WTC11 (cell line): Measurements from ENCODE around the gene FAM114A1. TPM values are rescaled to one million over a fixed set of nuclear protein-coding genes. Genes with fewer than 3 reads are reported as not detected.

Experiments
- ATAC-seq: fragments of 200-7000 bp; cut with Tn5 transposase; 2 replicates; pipeline ENCODE4 v1.10.0; 2021; ENCODE audit warnings: mild to moderate bottlenecking, moderate library complexity
- CTCF ChIA-PET: fragments of 300-600 bp; sonication (Branson Sonifier 250); formaldehyde crosslinking; loops from one replicate; lab custom pipeline; 2021; ENCODE audit warnings: antibody characterized with exemption; lab: Charles Lee
- POLR2A ChIA-PET: fragments of 350-600 bp; sonication (Branson Sonifier 250); formaldehyde crosslinking; loops from one replicate; lab custom pipeline; 2021; ENCODE audit warnings: antibody characterized with exemption; lab: Charles Lee
- DNase-seq: peaks from one replicate; pipeline ENCODE4 v3.0.0; 2021; ENCODE audit warnings: low spot score
- H3K27ac Mint-ChIP-seq: 2 replicates; pipeline ENCODE4 v1.8.0; 2021; ENCODE audit warnings: mixed read lengths
- H3K27me3 Mint-ChIP-seq: 2 replicates; pipeline ENCODE4 v1.8.0; 2021; ENCODE audit warnings: low read depth, mild to moderate bottlenecking, moderate library complexity, mixed read lengths
- H3K36me3 Mint-ChIP-seq: 2 replicates; pipeline ENCODE4 v1.8.0; 2021; ENCODE audit warnings: mixed read lengths
- H3K4me1 Mint-ChIP-seq: 2 replicates; pipeline ENCODE4 v1.8.0; 2022; ENCODE audit warnings: mixed read lengths
- H3K4me3 Mint-ChIP-seq: 2 replicates; pipeline ENCODE4 v1.8.0; 2021; ENCODE audit warnings: mild to moderate bottlenecking, moderate library complexity, mixed read lengths
- H3K9me3 Mint-ChIP-seq: 2 replicates; pipeline ENCODE4 v1.8.0; 2021; ENCODE audit warnings: mixed read lengths
- AFF4 ChIP-seq: sonication (generic); formaldehyde crosslinking; IDR thresholded peaks from 2 replicates; pipeline ENCODE4 v1.8.1; 2023; ENCODE audit warnings: mild to moderate bottlenecking, missing genetic modification reagents, borderline replicate concordance
- ARID4B ChIP-seq: sonication (generic); formaldehyde crosslinking; IDR thresholded peaks from 2 replicates; pipeline ENCODE4 v1.8.0; 2023; ENCODE audit warnings: missing genetic modification reagents, mild to moderate bottlenecking, borderline replicate concordance
- ERG ChIP-seq: fragments of 250-450 bp; sonication (Bioruptor Pico); IDR thresholded peaks from 2 replicates; pipeline ENCODE4 v1.8.0; 2021; ENCODE audit warnings: mild to moderate bottlenecking
- ETV6 ChIP-seq: sonication (generic); formaldehyde crosslinking; IDR thresholded peaks from 2 replicates; pipeline ENCODE4 v1.8.1; 2022; ENCODE audit warnings: mild to moderate bottlenecking, missing genetic modification reagents
- FOXJ3 ChIP-seq: sonication (generic); formaldehyde crosslinking; IDR thresholded peaks from 2 replicates; pipeline ENCODE4 v1.9.0; 2021; ENCODE audit warnings: missing genetic modification reagents, mild to moderate bottlenecking, borderline replicate concordance
- GTF2I ChIP-seq: fragments of 250-450 bp; sonication (Bioruptor Pico); conservative IDR thresholded peaks from 2 replicates; pipeline ENCODE4 v1.4.0; 2021; ENCODE audit warnings: mild to moderate bottlenecking
- IRF2 ChIP-seq: sonication (generic); formaldehyde crosslinking; IDR thresholded peaks from 2 replicates; pipeline ENCODE4 v1.8.0; 2022; ENCODE audit warnings: low read depth, missing genetic modification reagents, borderline replicate concordance
- JAZF1 ChIP-seq: fragments of 250-450 bp; sonication (Bioruptor Pico); IDR thresholded peaks from 2 replicates; pipeline ENCODE4 v1.9.0; 2021; ENCODE audit warnings: moderate library complexity, mild to moderate bottlenecking, inconsistent platforms
- JUN ChIP-seq: sonication (generic); formaldehyde crosslinking; IDR thresholded peaks from 2 replicates; pipeline ENCODE4 v1.8.0; 2023; ENCODE audit warnings: mild to moderate bottlenecking, missing genetic modification reagents
- MLX ChIP-seq: sonication (generic); formaldehyde crosslinking; IDR thresholded peaks from 2 replicates; pipeline ENCODE4 v1.8.1; 2023; ENCODE audit warnings: mild to moderate bottlenecking, missing genetic modification reagents, moderate library complexity
- MYBL2 ChIP-seq: sonication (generic); formaldehyde crosslinking; IDR thresholded peaks from 2 replicates; pipeline ENCODE4 v1.8.1; 2023; ENCODE audit warnings: mild to moderate bottlenecking, moderate library complexity, missing genetic modification reagents
- NFATC4 ChIP-seq: fragments of 250-450 bp; sonication (Bioruptor Pico); IDR thresholded peaks from 2 replicates; pipeline ENCODE4 v1.9.0; 2021; ENCODE audit warnings: mild to moderate bottlenecking
- NR1H2 ChIP-seq: sonication (generic); formaldehyde crosslinking; IDR thresholded peaks from 2 replicates; pipeline ENCODE4 v1.9.0; 2021; ENCODE audit warnings: mild to moderate bottlenecking, moderate library complexity, missing genetic modification reagents
- NR2C2 ChIP-seq: sonication (generic); formaldehyde crosslinking; IDR thresholded peaks from 2 replicates; pipeline ENCODE4 v1.8.0; 2022; ENCODE audit warnings: mild to moderate bottlenecking, missing genetic modification reagents
- PRRX2 ChIP-seq: fragments of 250-450 bp; sonication (Bioruptor Pico); IDR thresholded peaks from 2 replicates; pipeline ENCODE4 v1.8.0; 2021; ENCODE audit warnings: mild to moderate bottlenecking
- SMAD3 ChIP-seq: sonication (generic); formaldehyde crosslinking; IDR thresholded peaks from 2 replicates; pipeline ENCODE4 v1.8.0; 2022; ENCODE audit warnings: missing genetic modification reagents, mild to moderate bottlenecking, borderline replicate concordance
- TEAD1 ChIP-seq: sonication (generic); formaldehyde crosslinking; IDR thresholded peaks from 2 replicates; pipeline ENCODE4 v1.8.0; 2022; ENCODE audit warnings: mild to moderate bottlenecking, missing genetic modification reagents
- USF1 ChIP-seq: sonication (generic); formaldehyde crosslinking; IDR thresholded peaks from 2 replicates; pipeline ENCODE4 v1.8.0; 2022; ENCODE audit warnings: mild to moderate bottlenecking, missing genetic modification reagents
- ZNF232 ChIP-seq: sonication (generic); formaldehyde crosslinking; IDR thresholded peaks from 2 replicates; pipeline ENCODE4 v1.8.0; 2022; ENCODE audit warnings: mild to moderate bottlenecking, missing genetic modification reagents
- ZNF532 ChIP-seq: fragments of 250-450 bp; sonication (Bioruptor Pico); IDR thresholded peaks from 2 replicates; pipeline ENCODE4 v1.9.0; 2021; ENCODE audit warnings: mild to moderate bottlenecking, borderline replicate concordance
- total RNA-seq: library from RNA; stranded (reverse); gene quantifications from 3 replicates; pipeline ENCODE4 v1.2.3, GENCODE V29; 2021

FAM114A1 gene
- total RNA-seq, 1 experiment from 2014 or later, result 17.6 TPM

- no peak for TF ChIP-seq JUN (CRISPR knock-in tag)
- POLR2A ChIA-PET, result no interaction called here
- ATAC-seq (no peak), DNase-seq (no peak)
- no peak overlapping the region for H3K27ac Mint-ChIP-seq
- no peaks in the 10 kb centered on the region for H3K4me1 Mint-ChIP-seq
- no peak overlapping the region for H3K4me3 Mint-ChIP-seq
- CTCF ChIA-PET, result no interaction called here
- H3K9me3 Mint-ChIP-seq, result no peaks in the 10 kb centered on the region
- peaks cover 8% of the 10 kb centered on the region for H3K36me3 Mint-ChIP-seq
- H3K27me3 Mint-ChIP-seq, result no peaks in the 10 kb centered on the region; the same call in 1 of the 2 replicates
These were observed 63.5 kb downstream of the FAM114A1 start for GRCh38 chr4:38931125-38931524.

GRCh38 chr4:38935391-38936073, 67.9 kb downstream of the FAM114A1 start:
- H3K36me3 Mint-ChIP-seq, result peaks cover 8% of the 10 kb centered on the region
- H3K9me3 Mint-ChIP-seq, result no peaks in the 10 kb centered on the region
- DNase-seq, result no peak
- ChIA-PET CTCF (no interaction called here), POLR2A (interaction anchor here (0.7 kb wide), 1 partner anchor 280 kb away, joined by 3 read pairs; no protein-coding TSS in a partner anchor)
- no peak for ATAC-seq
- no peak overlapping the region for H3K4me3 Mint-ChIP-seq
- no peak overlapping the region for H3K27ac Mint-ChIP-seq
- no peaks in the 10 kb centered on the region for H3K27me3 Mint-ChIP-seq
- no peaks in the 10 kb centered on the region for H3K4me1 Mint-ChIP-seq
- no peak for TF ChIP-seq MLX (CRISPR knock-in tag)
- no peak for TF ChIP-seq AFF4 (CRISPR knock-in tag)
- no peak for TF ChIP-seq NR1H2
- no peak for TF ChIP-seq ERG (CRISPR knock-in tag)
- no peak for TF ChIP-seq GTF2I (CRISPR knock-in tag)
- no peak for TF ChIP-seq ZNF232 (CRISPR knock-in tag)
- TF ChIP-seq USF1 (CRISPR knock-in tag), result no peak
- TF ChIP-seq JAZF1 (CRISPR knock-in tag), result no peak
- no peak for TF ChIP-seq SMAD3 (CRISPR knock-in tag)
- no peak for TF ChIP-seq IRF2 (CRISPR knock-in tag)
- TF ChIP-seq MYBL2 (CRISPR knock-in tag), result no peak
- no peak for TF ChIP-seq NR2C2 (CRISPR knock-in tag)
- TF ChIP-seq FOXJ3 (CRISPR knock-in tag), result no peak
- TF ChIP-seq ZNF532 (CRISPR knock-in tag), result no peak
- no peak for TF ChIP-seq NFATC4
- TF ChIP-seq ETV6 (CRISPR knock-in tag), result no peak
- TF ChIP-seq TEAD1 (CRISPR knock-in tag), result no peak
- no peak for TF ChIP-seq PRRX2 (CRISPR knock-in tag)
- no peak for TF ChIP-seq ARID4B (CRISPR knock-in tag)
